SK-N-SH treated with all-trans-retinoic acid at 6 μM for 48 hours (cell line): ENCODE data around the gene CDIP1.

Experiments
- ATAC-seq: fragments of 200-7000 bp; cut with Tn5 transposase; 3 replicates; pipeline ENCODE4 v1.9.1; 2020; ENCODE audit warnings: mild to moderate bottlenecking, moderate library complexity
- ARNTL ChIP-seq: fragments of 450-650 bp; formaldehyde crosslinking; IDR thresholded peaks from 2 replicates; pipeline ENCODE4 v1.5.0; 2020; ENCODE audit warnings: low read depth, mild to moderate bottlenecking, moderate library complexity, borderline replicate concordance
- BACH2 ChIP-seq: fragments of 250-450 bp; sonication (Bioruptor Pico); IDR thresholded peaks from 2 replicates; pipeline ENCODE4 v1.9.0; 2021; ENCODE audit warnings: mild to moderate bottlenecking, borderline replicate concordance
- CSDC2 ChIP-seq: fragments of 250-450 bp; sonication (Bioruptor Pico); IDR thresholded peaks from 2 replicates; pipeline ENCODE4 v1.5.0; 2020; ENCODE audit warnings: mild to moderate bottlenecking, moderate library complexity
- ESRRG ChIP-seq: fragments of 250-450 bp; sonication (Bioruptor Pico); IDR thresholded peaks from 2 replicates; pipeline ENCODE4 v1.6.1; 2021; ENCODE audit warnings: mild to moderate bottlenecking
- GLIS3 ChIP-seq: fragments of 250-450 bp; sonication (Bioruptor Pico); IDR thresholded peaks from 2 replicates; pipeline ENCODE4 v1.5.0; 2020; ENCODE audit warnings: mild to moderate bottlenecking, moderate library complexity
- ISL1 ChIP-seq: fragments of 250-450 bp; sonication (Bioruptor Pico); IDR thresholded peaks from 2 replicates; pipeline ENCODE4 v2.1.2; 2022; ENCODE audit warnings: mild to moderate bottlenecking, moderate library complexity
- OSR1 ChIP-seq: fragments of 250-450 bp; sonication (Bioruptor Pico); IDR thresholded peaks from 2 replicates; pipeline ENCODE4 v1.8.0; 2022; ENCODE audit warnings: moderate library complexity, mild to moderate bottlenecking, inconsistent platforms
- PPARA ChIP-seq: fragments of 250-450 bp; sonication (Bioruptor Pico); IDR thresholded peaks from 2 replicates; pipeline ENCODE4 v1.5.0; 2020; ENCODE audit warnings: mild to moderate bottlenecking, borderline replicate concordance
- RARB ChIP-seq: fragments of 250-450 bp; sonication (Bioruptor Pico); IDR thresholded peaks from 2 replicates; pipeline ENCODE4 v1.8.0; 2021; ENCODE audit warnings: mild to moderate bottlenecking, moderate library complexity
- SNAI2 ChIP-seq: fragments of 250-450 bp; sonication (Bioruptor Pico); IDR thresholded peaks from 2 replicates; pipeline ENCODE4 v1.5.0; 2020; ENCODE audit warnings: mild to moderate bottlenecking, moderate library complexity
- TCF4 ChIP-seq: fragments of 250-450 bp; sonication (Bioruptor Pico); IDR thresholded peaks from 2 replicates; pipeline ENCODE4 v1.8.0; 2021; ENCODE audit warnings: mild to moderate bottlenecking, moderate library complexity, borderline replicate concordance
- TOX ChIP-seq: fragments of 250-450 bp; sonication (Bioruptor Pico); IDR thresholded peaks from 2 replicates; pipeline ENCODE4 v1.8.0; 2021; ENCODE audit warnings: mild to moderate bottlenecking, moderate library complexity, borderline replicate concordance
- ZFP3 ChIP-seq: fragments of 250-450 bp; sonication (Bioruptor Pico); IDR thresholded peaks from 2 replicates; pipeline ENCODE4 v1.5.0; 2020; ENCODE audit warnings: mild to moderate bottlenecking, moderate library complexity
- ZFP30 ChIP-seq: fragments of 450-650 bp; formaldehyde crosslinking; IDR thresholded peaks from 2 replicates; pipeline ENCODE4 v1.5.0; 2022; ENCODE audit warnings: mild to moderate bottlenecking, moderate library complexity
- ZNF565 ChIP-seq: fragments of 450-650 bp; formaldehyde crosslinking; conservative IDR thresholded peaks from 2 replicates; pipeline ENCODE4 v1.5.0; 2020; ENCODE audit warnings: low read depth, mild to moderate bottlenecking, moderate library complexity
- ZNF70 ChIP-seq: fragments of 450-650 bp; formaldehyde crosslinking; IDR thresholded peaks from 2 replicates; pipeline ENCODE4 v1.5.0; 2020; ENCODE audit warnings: mild to moderate bottlenecking, moderate library complexity
- ZNF8 ChIP-seq: fragments of 450-650 bp; formaldehyde crosslinking; IDR thresholded peaks from 2 replicates; pipeline ENCODE4 v1.5.0; 2020; ENCODE audit warnings: mild to moderate bottlenecking, moderate library complexity
- TF ChIP-seq, protein P1 (sequence below): fragments of 250-450 bp; sonication (Bioruptor Pico); IDR thresholded peaks from 2 replicates; pipeline ENCODE4 v1.8.0; 2021; ENCODE audit warnings: low read depth, mild to moderate bottlenecking, moderate library complexity, borderline replicate concordance
- TF ChIP-seq, protein P2 (sequence below): fragments of 250-450 bp; sonication (Bioruptor Pico); IDR thresholded peaks from 2 replicates; pipeline ENCODE4 v1.5.0; 2020; ENCODE audit warnings: mild to moderate bottlenecking, moderate library complexity
- TF ChIP-seq, protein P3 (sequence below): fragments of 250-450 bp; sonication (Bioruptor Pico); IDR thresholded peaks from 2 replicates; pipeline ENCODE4 v1.5.1; 2021; ENCODE audit warnings: mild to moderate bottlenecking, moderate library complexity
- TF ChIP-seq, protein P4 (sequence below): fragments of 250-450 bp; sonication (Bioruptor Pico); IDR thresholded peaks from 2 replicates; pipeline ENCODE4 v1.5.1; 2020; ENCODE audit warnings: low read depth, mild to moderate bottlenecking, moderate library complexity
- TF ChIP-seq, protein P5 (sequence below): fragments of 250-450 bp; sonication (Bioruptor Pico); IDR thresholded peaks from 2 replicates; pipeline ENCODE4 v1.8.0; 2020; ENCODE audit warnings: mild to moderate bottlenecking, moderate library complexity, borderline replicate concordance

CDIP1 gene

DNA sequence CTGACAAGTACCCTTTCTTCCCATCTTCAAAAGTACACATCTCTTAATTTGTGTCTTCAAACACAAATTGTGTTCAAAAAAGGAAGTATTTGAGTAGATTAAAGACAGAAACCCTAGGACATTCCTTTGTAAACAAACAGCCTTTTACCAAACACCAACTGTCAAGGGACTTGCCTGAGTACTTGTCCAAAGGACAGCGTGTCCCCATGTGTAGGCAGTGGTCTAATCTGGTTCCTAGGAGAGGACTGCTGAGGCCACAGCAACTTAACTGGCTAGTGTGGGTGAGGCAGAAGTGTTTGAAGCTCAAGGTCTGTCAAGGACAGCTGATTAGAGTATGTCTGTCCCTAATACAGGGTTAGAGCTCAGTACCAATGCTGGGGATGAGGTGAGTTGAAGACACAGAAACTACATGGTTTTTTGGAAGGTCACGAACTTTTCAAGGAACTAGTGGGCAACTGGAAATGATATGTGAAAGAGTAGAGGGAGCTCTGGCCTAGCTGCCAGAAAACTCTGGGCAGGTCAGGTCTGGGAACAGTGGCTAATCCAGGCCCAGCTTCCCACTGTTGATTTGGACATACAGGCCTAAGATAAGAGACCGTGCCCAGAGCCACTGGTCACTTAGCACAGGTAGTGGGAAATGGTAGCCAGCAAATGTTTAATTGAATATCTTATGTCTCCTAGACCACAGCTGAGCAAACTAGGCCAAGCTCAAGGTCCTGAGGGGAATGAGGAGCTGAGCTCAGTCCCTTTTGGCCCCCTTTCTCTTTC is 52.3 kb downstream of the CDIP1 start (continued):
- TF ChIP-seq, protein P1, sequence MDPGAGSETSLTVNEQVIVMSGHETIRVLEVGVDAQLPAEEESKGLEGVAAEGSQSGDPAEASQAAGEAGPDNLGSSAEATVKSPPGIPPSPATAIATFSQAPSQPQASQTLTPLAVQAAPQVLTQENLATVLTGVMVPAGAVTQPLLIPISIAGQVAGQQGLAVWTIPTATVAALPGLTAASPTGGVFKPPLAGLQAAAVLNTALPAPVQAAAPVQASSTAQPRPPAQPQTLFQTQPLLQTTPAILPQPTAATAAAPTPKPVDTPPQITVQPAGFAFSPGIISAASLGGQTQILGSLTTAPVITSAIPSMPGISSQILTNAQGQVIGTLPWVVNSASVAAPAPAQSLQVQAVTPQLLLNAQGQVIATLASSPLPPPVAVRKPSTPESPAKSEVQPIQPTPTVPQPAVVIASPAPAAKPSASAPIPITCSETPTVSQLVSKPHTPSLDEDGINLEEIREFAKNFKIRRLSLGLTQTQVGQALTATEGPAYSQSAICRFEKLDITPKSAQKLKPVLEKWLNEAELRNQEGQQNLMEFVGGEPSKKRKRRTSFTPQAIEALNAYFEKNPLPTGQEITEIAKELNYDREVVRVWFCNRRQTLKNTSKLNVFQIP (CRISPR knock-in tag) = no peak
- TF ChIP-seq OSR1 (CRISPR knock-in tag) = no peak
- TF ChIP-seq ZFP3 (CRISPR knock-in tag) = no peak
- TF ChIP-seq SNAI2 = no peak
- TF ChIP-seq RARB = no peak
- TF ChIP-seq TCF4 = no peak
- TF ChIP-seq GLIS3 (CRISPR knock-in tag) = no peak
- no peak for TF ChIP-seq BACH2 (CRISPR knock-in tag)
- TF ChIP-seq, protein P2, sequence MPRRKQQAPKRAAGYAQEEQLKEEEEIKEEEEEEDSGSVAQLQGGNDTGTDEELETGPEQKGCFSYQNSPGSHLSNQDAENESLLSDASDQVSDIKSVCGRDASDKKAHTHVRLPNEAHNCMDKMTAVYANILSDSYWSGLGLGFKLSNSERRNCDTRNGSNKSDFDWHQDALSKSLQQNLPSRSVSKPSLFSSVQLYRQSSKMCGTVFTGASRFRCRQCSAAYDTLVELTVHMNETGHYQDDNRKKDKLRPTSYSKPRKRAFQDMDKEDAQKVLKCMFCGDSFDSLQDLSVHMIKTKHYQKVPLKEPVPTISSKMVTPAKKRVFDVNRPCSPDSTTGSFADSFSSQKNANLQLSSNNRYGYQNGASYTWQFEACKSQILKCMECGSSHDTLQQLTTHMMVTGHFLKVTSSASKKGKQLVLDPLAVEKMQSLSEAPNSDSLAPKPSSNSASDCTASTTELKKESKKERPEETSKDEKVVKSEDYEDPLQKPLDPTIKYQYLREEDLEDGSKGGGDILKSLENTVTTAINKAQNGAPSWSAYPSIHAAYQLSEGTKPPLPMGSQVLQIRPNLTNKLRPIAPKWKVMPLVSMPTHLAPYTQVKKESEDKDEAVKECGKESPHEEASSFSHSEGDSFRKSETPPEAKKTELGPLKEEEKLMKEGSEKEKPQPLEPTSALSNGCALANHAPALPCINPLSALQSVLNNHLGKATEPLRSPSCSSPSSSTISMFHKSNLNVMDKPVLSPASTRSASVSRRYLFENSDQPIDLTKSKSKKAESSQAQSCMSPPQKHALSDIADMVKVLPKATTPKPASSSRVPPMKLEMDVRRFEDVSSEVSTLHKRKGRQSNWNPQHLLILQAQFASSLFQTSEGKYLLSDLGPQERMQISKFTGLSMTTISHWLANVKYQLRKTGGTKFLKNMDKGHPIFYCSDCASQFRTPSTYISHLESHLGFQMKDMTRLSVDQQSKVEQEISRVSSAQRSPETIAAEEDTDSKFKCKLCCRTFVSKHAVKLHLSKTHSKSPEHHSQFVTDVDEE = no peak
- no peak for TF ChIP-seq ARNTL

DNA sequence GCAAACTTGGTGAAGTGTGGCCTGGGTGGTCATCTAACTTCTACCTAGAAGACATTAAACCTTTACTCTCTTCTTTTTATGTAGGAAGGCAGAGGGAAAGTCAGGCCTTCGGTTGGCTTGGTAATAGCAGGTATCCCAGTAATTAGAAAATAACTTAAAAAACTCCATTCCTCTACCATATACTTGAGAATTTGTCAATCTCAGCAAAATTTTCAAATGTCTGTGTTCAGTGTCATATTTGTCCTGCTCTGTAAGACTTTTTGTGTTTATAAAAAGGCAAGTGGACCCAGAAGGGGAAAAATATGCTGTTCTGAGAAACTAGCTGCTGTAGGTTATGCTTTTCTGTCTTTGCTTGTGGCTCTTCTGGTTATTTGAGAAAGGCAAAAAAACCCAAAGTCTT is 56.6 kb downstream of the CDIP1 start:
- no peak for ATAC-seq
- no peak for TF ChIP-seq ZFP3 (CRISPR knock-in tag)
- no peak for TF ChIP-seq TOX (CRISPR knock-in tag)
- TF ChIP-seq, protein P3, sequence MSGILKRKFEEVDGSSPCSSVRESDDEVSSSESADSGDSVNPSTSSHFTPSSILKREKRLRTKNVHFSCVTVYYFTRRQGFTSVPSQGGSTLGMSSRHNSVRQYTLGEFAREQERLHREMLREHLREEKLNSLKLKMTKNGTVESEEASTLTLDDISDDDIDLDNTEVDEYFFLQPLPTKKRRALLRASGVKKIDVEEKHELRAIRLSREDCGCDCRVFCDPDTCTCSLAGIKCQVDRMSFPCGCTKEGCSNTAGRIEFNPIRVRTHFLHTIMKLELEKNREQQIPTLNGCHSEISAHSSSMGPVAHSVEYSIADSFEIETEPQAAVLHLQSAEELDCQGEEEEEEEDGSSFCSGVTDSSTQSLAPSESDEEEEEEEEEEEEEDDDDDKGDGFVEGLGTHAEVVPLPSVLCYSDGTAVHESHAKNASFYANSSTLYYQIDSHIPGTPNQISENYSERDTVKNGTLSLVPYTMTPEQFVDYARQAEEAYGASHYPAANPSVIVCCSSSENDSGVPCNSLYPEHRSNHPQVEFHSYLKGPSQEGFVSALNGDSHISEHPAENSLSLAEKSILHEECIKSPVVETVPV (CRISPR knock-in tag) = no peak
- TF ChIP-seq OSR1 (CRISPR knock-in tag) = no peak
- TF ChIP-seq ZNF565 (CRISPR knock-in tag) = no peak
- no peak for TF ChIP-seq ARNTL
- TF ChIP-seq ZNF70 (CRISPR knock-in tag) = no peak
- no peak for TF ChIP-seq PPARA
- TF ChIP-seq ESRRG (CRISPR knock-in tag) = no peak
- TF ChIP-seq ZFP30 (CRISPR knock-in tag) = no peak
- no peak for TF ChIP-seq ISL1 (CRISPR knock-in tag)
- TF ChIP-seq, protein P4, sequence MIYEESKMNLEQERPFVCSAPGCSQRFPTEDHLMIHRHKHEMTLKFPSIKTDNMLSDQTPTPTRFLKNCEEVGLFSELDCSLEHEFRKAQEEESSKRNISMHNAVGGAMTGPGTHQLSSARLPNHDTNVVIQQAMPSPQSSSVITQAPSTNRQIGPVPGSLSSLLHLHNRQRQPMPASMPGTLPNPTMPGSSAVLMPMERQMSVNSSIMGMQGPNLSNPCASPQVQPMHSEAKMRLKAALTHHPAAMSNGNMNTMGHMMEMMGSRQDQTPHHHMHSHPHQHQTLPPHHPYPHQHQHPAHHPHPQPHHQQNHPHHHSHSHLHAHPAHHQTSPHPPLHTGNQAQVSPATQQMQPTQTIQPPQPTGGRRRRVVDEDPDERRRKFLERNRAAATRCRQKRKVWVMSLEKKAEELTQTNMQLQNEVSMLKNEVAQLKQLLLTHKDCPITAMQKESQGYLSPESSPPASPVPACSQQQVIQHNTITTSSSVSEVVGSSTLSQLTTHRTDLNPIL = no peak
- TF ChIP-seq TCF4 = no peak
- no peak for TF ChIP-seq CSDC2 (CRISPR knock-in tag)
- TF ChIP-seq BACH2 (CRISPR knock-in tag) = no peak
- TF ChIP-seq, protein P1 (CRISPR knock-in tag) = no peak
- TF ChIP-seq, protein P2 = no peak
- no peak for TF ChIP-seq ZNF8
- TF ChIP-seq, protein P5, sequence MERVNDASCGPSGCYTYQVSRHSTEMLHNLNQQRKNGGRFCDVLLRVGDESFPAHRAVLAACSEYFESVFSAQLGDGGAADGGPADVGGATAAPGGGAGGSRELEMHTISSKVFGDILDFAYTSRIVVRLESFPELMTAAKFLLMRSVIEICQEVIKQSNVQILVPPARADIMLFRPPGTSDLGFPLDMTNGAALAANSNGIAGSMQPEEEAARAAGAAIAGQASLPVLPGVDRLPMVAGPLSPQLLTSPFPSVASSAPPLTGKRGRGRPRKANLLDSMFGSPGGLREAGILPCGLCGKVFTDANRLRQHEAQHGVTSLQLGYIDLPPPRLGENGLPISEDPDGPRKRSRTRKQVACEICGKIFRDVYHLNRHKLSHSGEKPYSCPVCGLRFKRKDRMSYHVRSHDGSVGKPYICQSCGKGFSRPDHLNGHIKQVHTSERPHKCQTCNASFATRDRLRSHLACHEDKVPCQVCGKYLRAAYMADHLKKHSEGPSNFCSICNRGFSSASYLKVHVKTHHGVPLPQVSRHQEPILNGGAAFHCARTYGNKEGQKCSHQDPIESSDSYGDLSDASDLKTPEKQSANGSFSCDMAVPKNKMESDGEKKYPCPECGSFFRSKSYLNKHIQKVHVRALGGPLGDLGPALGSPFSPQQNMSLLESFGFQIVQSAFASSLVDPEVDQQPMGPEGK (CRISPR knock-in tag) = no peak
- no peak for TF ChIP-seq SNAI2
